HepG2 (cell line): ENCODE data around the gene SPATS2. TPM values are rescaled to one million over a fixed set of nuclear protein-coding genes. Genes with fewer than 3 reads are reported as not detected.
A peak's percentile ranks its signal among the peaks of the same experiment; 100 is the strongest.

ENCODE experiments used
- BRF2 ChIP-seq: sonication (generic); formaldehyde crosslinking; IDR thresholded peaks from 2 replicates; pipeline ENCODE4 v1.8.1; 2022; ENCODE audit warnings: mild to moderate bottlenecking, missing genetic modification reagents
- ETS1 ChIP-seq: sonication (generic); formaldehyde crosslinking; IDR thresholded peaks from 2 replicates; pipeline ENCODE4 v1.4.0; 2020; ENCODE audit warnings: missing genetic modification reagents
- FOXC1 ChIP-seq: sonication (generic); formaldehyde crosslinking; IDR thresholded peaks from 2 replicates; pipeline ENCODE4 v1.8.0; 2022; ENCODE audit warnings: mild to moderate bottlenecking, missing genetic modification reagents, borderline replicate concordance
- HDAC2 ChIP-seq: sonication (generic); formaldehyde crosslinking; IDR thresholded peaks from 2 replicates; pipeline ENCODE4 v1.4.0; 2020; ENCODE audit warnings: missing genetic modification reagents
- HMG20A ChIP-seq: IDR thresholded peaks from 2 replicates; pipeline ENCODE4 v1.6.1; 2016; ENCODE audit warnings: borderline replicate concordance
- HOXA7 ChIP-seq: sonication (generic); formaldehyde crosslinking; IDR thresholded peaks from 2 replicates; pipeline ENCODE4 v1.8.1; 2022; ENCODE audit warnings: mild to moderate bottlenecking, missing genetic modification reagents, moderate library complexity
- HOXA9 ChIP-seq: sonication (generic); formaldehyde crosslinking; IDR thresholded peaks from 2 replicates; pipeline ENCODE4 v1.8.1; 2022; ENCODE audit warnings: missing genetic modification reagents, mild to moderate bottlenecking, moderate library complexity, borderline replicate concordance
- HOXD1 ChIP-seq: sonication (generic); formaldehyde crosslinking; IDR thresholded peaks from 2 replicates; pipeline ENCODE4 v1.5.0; 2020; ENCODE audit warnings: missing genetic modification reagents
- MED8 ChIP-seq: sonication (generic); formaldehyde crosslinking; IDR thresholded peaks from 2 replicates; pipeline ENCODE4 v1.8.1; 2023; ENCODE audit warnings: mild to moderate bottlenecking, missing genetic modification reagents; ENCODE audit not compliant: insufficient replicate concordance
- PRDM10 ChIP-seq: sonication (generic); formaldehyde crosslinking; IDR thresholded peaks from 2 replicates; pipeline ENCODE4 v1.4.0; 2020; ENCODE audit warnings: low read depth, missing genetic modification reagents
- RARG ChIP-seq: sonication (generic); formaldehyde crosslinking; IDR thresholded peaks from 2 replicates; pipeline ENCODE4 v1.4.0; 2020; ENCODE audit warnings: low read depth, mild to moderate bottlenecking, missing genetic modification reagents
- SPEN ChIP-seq: sonication (generic); formaldehyde crosslinking; IDR thresholded peaks from 2 replicates; pipeline ENCODE4 v1.5.1; 2020; ENCODE audit warnings: low read depth, mild to moderate bottlenecking, missing genetic modification reagents
- SUZ12 ChIP-seq: fragments of 150-350 bp; IDR thresholded peaks from 2 replicates; pipeline ENCODE4 v1.6.1; 2014; ENCODE audit warnings: low read depth, low read length
- TRIM22 ChIP-seq: fragments of 450-650 bp; IDR thresholded peaks from 2 replicates; pipeline ENCODE4 v1.6.1; 2017
- ZNF329 ChIP-seq: sonication (generic); formaldehyde crosslinking; IDR thresholded peaks from 2 replicates; pipeline ENCODE4 v1.9.0; 2021; ENCODE audit warnings: low read depth, mild to moderate bottlenecking, missing genetic modification reagents
- ZNF557 ChIP-seq: sonication (generic); formaldehyde crosslinking; IDR thresholded peaks from 2 replicates; pipeline ENCODE4 v1.4.0; 2020; ENCODE audit warnings: missing genetic modification reagents
- polyA plus RNA-seq, 8 experiments: library from polyadenylated mRNA; depleted of rRNA in 3 of 8; stranded (reverse) in 7 of 8; unstranded in 1 of 8; fragments of >200 nt; fragmentation: Illumina TruSeq in 4 of 8; extraction: Trizol in 4 of 8; gene quantifications; 2 replicates each; pipeline versions ENCODE4 v1.2.1 to v1.2.3, GENCODE V29; 2011 to 2016; ENCODE audit warnings: low read depth in 4 of 8, missing spikeins in 1 of 8, mixed read lengths in 1 of 8; ENCODE audit not compliant: insufficient read depth in 1 of 8
- total RNA-seq, 5 experiments: library from RNA; depleted of rRNA; stranded (reverse); fragments of >200 nt; fragmentation: Illumina TruSeq; extraction: Trizol; gene quantifications; 2 replicates each; pipeline ENCODE4 v1.2.3, GENCODE V29; 2016; ENCODE audit warnings: low read depth in 1 of 5

Gene SPATS2
- total and polyA plus RNA-seq, 2 of the 13 experiments (the other 11 are each of a cell fraction or from before 2014, with no cell fraction given), result 19.3 to 28.1 TPM

- TF ChIP-seq HOXD1 (CRISPR knock-in tag), result no peak
- TF ChIP-seq HOXA7, result no peak
- no peak for TF ChIP-seq HDAC2
- TF ChIP-seq HOXA9 (CRISPR knock-in tag), result no peak
- TF ChIP-seq ZNF329, result no peak
- no peak for TF ChIP-seq MED8
- TF ChIP-seq RARG (CRISPR knock-in tag), result no peak
- TF ChIP-seq SPEN (CRISPR knock-in tag), result peak; percentile 77
- TF ChIP-seq FOXC1, result no peak; the same call in 1 of the 2 replicates
- TF ChIP-seq TRIM22, result no peak
- TF ChIP-seq ETS1 (CRISPR knock-in tag), result no peak
- TF ChIP-seq ZNF557 (CRISPR knock-in tag), result no peak
- no peak for TF ChIP-seq PRDM10 (CRISPR knock-in tag)
- no peak for TF ChIP-seq BRF2
- TF ChIP-seq HMG20A (CRISPR knock-in tag), result no peak
- no peak for TF ChIP-seq SUZ12
Observed at GRCh38 chr12:49322708-49323523, 44.3 kb upstream of the SPATS2 start, which contains the start of gene TROAP (continued).
